ENCODE data around the gene FOXB1.

The FOXB1 gene

GRCh38 chr15:60001610-60002527, 2.2 kb upstream of the FOXB1 start:
- ChIA-PET CTCF (interaction anchor here (0.8 to 1.6 kb wide), 2 partner anchors 102 to 126 kb away, joined by 3 read pairs; no protein-coding TSS in a partner anchor), POLR2A (ENCODE audit: low non-redundant PET) (no interaction called here)
- DNase-seq (ENCODE audit: low spot score) = no peak
- no peak for TF ChIP-seq CTCF (conservative IDR thresholded peaks at IDR 0.05; ENCODE audit: low read depth)
- H3K27ac ChIP-seq = no peak overlapping the region

- no peak for TF ChIP-seq CTCF (conservative IDR thresholded peaks at IDR 0.05; ENCODE audit: low read depth)
- no peak for DNase-seq (ENCODE audit: low spot score)
- POLR2A ChIA-PET (ENCODE audit: low non-redundant PET) = no interaction called here
- CTCF ChIA-PET = interaction anchor here (1.0 to 1.6 kb wide), 2 partner anchors 125 to 177 kb away, joined by 3 read pairs; no protein-coding TSS in a partner anchor
- H3K27ac ChIP-seq = no peak overlapping the region
These were observed 1.4 kb upstream of the FOXB1 start for GRCh38 chr15:60002528-60003218.

- TF ChIP-seq CTCF (conservative IDR thresholded peaks at IDR 0.05; ENCODE audit: low read depth) = no peak
- DNase-seq (ENCODE audit: low spot score) = no peak
- POLR2A ChIA-PET (ENCODE audit: low non-redundant PET) = no interaction called here
- no peak overlapping the region for H3K27ac ChIP-seq
- CTCF ChIA-PET = interaction anchor here (0.5 to 1.0 kb wide), 3 partner anchors 65 to 252 kb away, joined by 3 read pairs; no protein-coding TSS in a partner anchor
These were observed 685 bp upstream of the FOXB1 start for GRCh38 chr15:60003243-60004008.

- no peak for TF ChIP-seq CTCF (conservative IDR thresholded peaks at IDR 0.05; ENCODE audit: low read depth)
- DNase-seq (ENCODE audit: low spot score) = no peak
- H3K27ac ChIP-seq = no peak overlapping the region
- ChIA-PET POLR2A (ENCODE audit: low non-redundant PET) (no interaction called here), CTCF (interaction anchor here (0.5 to 0.6 kb wide), 2 partner anchors 65 to 363 kb away, joined by 3 to 4 read pairs; no protein-coding TSS in a partner anchor)
These were observed 788 bp downstream of the FOXB1 start for GRCh38 chr15:60004846-60005351.

GRCh38 chr15:60005352-60006202, 1.5 kb downstream of the FOXB1 start:
- POLR2A ChIA-PET (ENCODE audit: low non-redundant PET) = interaction anchor here (0.6 kb wide), 1 partner anchor 126 kb away, joined by 5 read pairs; no protein-coding TSS in a partner anchor
- no peak for TF ChIP-seq CTCF (conservative IDR thresholded peaks at IDR 0.05; ENCODE audit: low read depth)
- no peak overlapping the region for H3K27ac ChIP-seq
- CTCF ChIA-PET = interaction anchor here (0.6 kb wide), 1 partner anchor 363 kb away, joined by 4 read pairs; no protein-coding TSS in a partner anchor
- no peak for DNase-seq (ENCODE audit: low spot score)
